ENCODE measurements around the gene GALNT7.
A peak's percentile ranks its signal among the peaks of the same experiment; 100 is the strongest.

The GALNT7 gene

GRCh38 chr4:173248690-173249089 is 80.1 kb downstream of the GALNT7 start (continued):
- TF ChIP-seq ZBTB11 (tag by site-specific recombination; conservative IDR thresholded peaks at IDR 0.05; ENCODE audit: low read depth) (no peak), AEBP2 (tag by site-specific recombination; IDR thresholded peaks at IDR 0.05; ENCODE audit: borderline replicate concordance) (no peak)

GRCh38 chr4:173252024-173252935 is 83.7 kb downstream of the GALNT7 start:
- CTCF ChIA-PET: no interaction called here
- peak overlapping the region; percentile 65 for H3K27ac ChIP-seq (ENCODE audit: extremely low read depth, low read depth, low read length)
- peaks cover 3% of the 10 kb centered on the region; the same call in 1 of the 2 replicates for H3K4me1 ChIP-seq (ENCODE audit: control insufficient read depth, insufficient read depth, low read length)
- TF ChIP-seq ZNF2 (tag by site-specific recombination; IDR thresholded peaks at IDR 0.05): peak; percentile 88
- TF ChIP-seq ATF2 (tag by site-specific recombination; IDR thresholded peaks at IDR 0.05; ENCODE audit: low read depth): peak; percentile 86
- TF ChIP-seq OSR2 (tag by site-specific recombination; IDR thresholded peaks at IDR 0.05): peak; percentile 99
- peak; percentile 47; the same call in 1 of the 2 replicates for TF ChIP-seq ZNF239 (tag by site-specific recombination; IDR thresholded peaks at IDR 0.05)
- peak; percentile 35; the same call in 1 of the 2 replicates for TF ChIP-seq SP2 (tag by site-specific recombination; IDR thresholded peaks at IDR 0.05)
- no peak for TF ChIP-seq ZNF169 (tag by site-specific recombination; IDR thresholded peaks at IDR 0.05)
- TF ChIP-seq ZNF133 (tag by site-specific recombination; IDR thresholded peaks at IDR 0.05): no peak
- peak; percentile 98 for TF ChIP-seq ZXDB (tag by site-specific recombination; IDR thresholded peaks at IDR 0.05)
- peak; percentile 98 for TF ChIP-seq ZNF843 (tag by site-specific recombination; IDR thresholded peaks at IDR 0.05)
- peak; percentile 90 for TF ChIP-seq ZNF561 (tag by site-specific recombination; IDR thresholded peaks at IDR 0.05; ENCODE audit: borderline replicate concordance)
- TF ChIP-seq ZNF670 (tag by site-specific recombination; IDR thresholded peaks at IDR 0.05; ENCODE audit: low read depth): no peak
- no peak for TF ChIP-seq ZNF132 (tag by site-specific recombination; IDR thresholded peaks at IDR 0.05; ENCODE audit: borderline replicate concordance)
- TF ChIP-seq ZNF660 (tag by site-specific recombination; IDR thresholded peaks at IDR 0.05): peak; percentile 93; the same call in 1 of the 2 replicates
- peak; percentile 42; the same call in 1 of the 2 replicates for TF ChIP-seq ZNF76 (tag by site-specific recombination; IDR thresholded peaks at IDR 0.05; ENCODE audit: borderline replicate concordance, low read depth)
- peak; percentile 87; the same call in 1 of the 2 replicates for TF ChIP-seq BCL11B (tag by site-specific recombination; IDR thresholded peaks at IDR 0.05; ENCODE audit: low read depth)
- peak; percentile 61; the same call in 1 of the 2 replicates for TF ChIP-seq ZBTB6 (tag by site-specific recombination; IDR thresholded peaks at IDR 0.05)
- no peak for TF ChIP-seq ZNF155 (tag by site-specific recombination; IDR thresholded peaks at IDR 0.05)
- TF ChIP-seq SCRT2 (tag by site-specific recombination; IDR thresholded peaks at IDR 0.05): peak; percentile 81
- TF ChIP-seq GFI1B (tag by site-specific recombination; IDR thresholded peaks at IDR 0.05): peak; percentile 89
- no peak for TF ChIP-seq ZNF416 (tag by site-specific recombination; IDR thresholded peaks at IDR 0.05)
- peak; percentile 77 for TF ChIP-seq ZBTB21 (tag by site-specific recombination; IDR thresholded peaks at IDR 0.05)
- TF ChIP-seq ZBTB26 (tag by site-specific recombination; optimal IDR thresholded peaks at IDR 0.05): no peak
- TF ChIP-seq HOXD13 (CRISPR knock-in tag; IDR thresholded peaks at IDR 0.05; ENCODE audit: borderline replicate concordance): peak; percentile 54; the same call in 1 of the 2 replicates
- TF ChIP-seq KLF8 (tag by site-specific recombination; IDR thresholded peaks at IDR 0.05): peak; percentile 76
- TF ChIP-seq ZNF629 (tag by site-specific recombination; IDR thresholded peaks at IDR 0.05): peak; percentile 96

More at GRCh38 chr4:173252024-173252935, 83.7 kb downstream of the GALNT7 start:
- no peak overlapping the region for H3K4me3 ChIP-seq (ENCODE audit: low read depth, low read length)
- no peaks in the 10 kb centered on the region for H3K36me3 ChIP-seq (ENCODE audit: control insufficient read depth in 2 of 2, insufficient read depth in 1 of 2, low read length in 2 of 2)
- POLR2A ChIA-PET: interaction anchor here (1.1 to 1.3 kb wide), 2 partner anchors 82 to 84 kb away, joined by 7 to 9 read pairs; partner anchors contain the start of gene GALNT7
- no peaks in the 10 kb centered on the region for H3K9me3 ChIP-seq (ENCODE audit: control insufficient read depth, insufficient read depth, low read depth, low read length)
